ENCODE data around the gene PLEKHA6.

The PLEKHA6 gene

DNA sequence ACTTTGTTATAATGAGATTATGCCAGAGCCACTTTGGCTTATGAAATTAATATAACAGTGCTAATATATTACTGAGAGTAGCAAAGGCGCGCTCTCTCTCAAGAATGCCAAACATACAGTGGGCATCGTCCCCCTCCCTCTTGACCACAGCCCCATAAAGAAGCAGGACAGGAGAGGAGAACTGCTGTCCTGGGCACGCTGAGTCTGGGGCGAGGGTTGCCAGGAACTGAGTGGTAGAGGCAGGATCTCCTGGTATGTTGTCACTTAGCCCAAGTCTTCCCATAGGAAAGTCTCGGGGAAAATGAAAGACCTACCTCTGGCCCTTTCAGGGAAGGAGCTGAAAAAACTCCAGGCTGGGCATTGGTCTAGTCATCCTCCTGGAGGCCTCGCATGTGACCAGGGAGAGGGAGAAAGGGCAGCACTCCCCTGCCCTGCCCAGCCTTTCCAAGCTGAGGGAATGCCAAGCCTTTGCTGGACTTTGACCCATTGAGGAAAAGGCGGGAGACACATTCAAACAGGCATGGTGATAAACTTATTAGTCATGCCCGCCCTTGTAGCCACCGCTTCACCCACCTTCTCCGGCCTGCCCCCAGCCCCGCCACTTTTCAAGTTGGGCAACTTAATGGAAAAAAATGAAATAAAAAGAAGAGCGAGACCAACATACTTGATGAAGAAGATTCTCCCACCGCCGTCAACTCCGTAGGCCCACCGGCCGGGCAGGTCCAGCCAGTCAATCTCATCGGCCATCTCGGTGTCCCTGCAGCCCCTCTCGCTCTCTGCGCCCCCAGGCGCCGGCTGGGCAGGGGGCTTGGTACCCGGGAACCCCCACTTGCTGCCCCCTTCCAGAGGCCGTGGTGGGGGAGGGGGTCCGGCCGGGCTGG is 17.4 kb upstream of the PLEKHA6 start:
- no peak for DNase-seq (ENCODE audit: low spot score)
- no peak overlapping the region for H3K27ac ChIP-seq
- TF ChIP-seq, protein P1, sequence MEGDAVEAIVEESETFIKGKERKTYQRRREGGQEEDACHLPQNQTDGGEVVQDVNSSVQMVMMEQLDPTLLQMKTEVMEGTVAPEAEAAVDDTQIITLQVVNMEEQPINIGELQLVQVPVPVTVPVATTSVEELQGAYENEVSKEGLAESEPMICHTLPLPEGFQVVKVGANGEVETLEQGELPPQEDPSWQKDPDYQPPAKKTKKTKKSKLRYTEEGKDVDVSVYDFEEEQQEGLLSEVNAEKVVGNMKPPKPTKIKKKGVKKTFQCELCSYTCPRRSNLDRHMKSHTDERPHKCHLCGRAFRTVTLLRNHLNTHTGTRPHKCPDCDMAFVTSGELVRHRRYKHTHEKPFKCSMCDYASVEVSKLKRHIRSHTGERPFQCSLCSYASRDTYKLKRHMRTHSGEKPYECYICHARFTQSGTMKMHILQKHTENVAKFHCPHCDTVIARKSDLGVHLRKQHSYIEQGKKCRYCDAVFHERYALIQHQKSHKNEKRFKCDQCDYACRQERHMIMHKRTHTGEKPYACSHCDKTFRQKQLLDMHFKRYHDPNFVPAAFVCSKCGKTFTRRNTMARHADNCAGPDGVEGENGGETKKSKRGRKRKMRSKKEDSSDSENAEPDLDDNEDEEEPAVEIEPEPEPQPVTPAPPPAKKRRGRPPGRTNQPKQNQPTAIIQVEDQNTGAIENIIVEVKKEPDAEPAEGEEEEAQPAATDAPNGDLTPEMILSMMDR (conservative IDR thresholded peaks at IDR 0.05; ENCODE audit: low read depth): no peak
- ChIA-PET CTCF (interaction anchor here (0.6 to 6.4 kb wide), 12 partner anchors 10 to 506 kb away, joined by 3 to 40 read pairs (median 5); partner anchors contain the start of genes GOLT1A and PIK3C2B), POLR2A (ENCODE audit: low non-redundant PET) (interaction anchor here (1.0 kb wide), 1 partner anchor 117 kb away, joined by 3 read pairs; the partner anchor contains the start of gene PIK3C2B)

DNA sequence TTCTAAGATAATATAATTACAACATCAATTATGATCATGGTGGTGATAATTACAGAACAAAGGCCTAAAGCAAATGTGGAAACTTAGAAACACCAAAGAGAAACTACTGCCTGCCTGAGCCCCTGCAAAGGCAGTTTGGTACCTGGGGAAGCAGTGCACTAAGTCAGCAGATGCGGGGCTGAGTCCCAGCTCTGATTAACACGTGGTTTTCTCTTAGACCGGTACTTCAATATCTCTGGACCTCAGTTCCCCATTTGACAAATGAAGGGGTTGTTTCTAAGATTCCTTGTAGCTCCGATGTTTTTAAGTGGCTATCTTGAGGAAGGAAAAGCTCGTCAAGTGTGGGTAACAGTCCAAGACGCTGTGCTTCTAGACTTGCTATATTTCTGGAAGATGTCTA is 16.7 kb upstream of the PLEKHA6 start:
- H3K27ac ChIP-seq: no peak overlapping the region
- POLR2A ChIA-PET (ENCODE audit: low non-redundant PET): no interaction called here

DNA sequence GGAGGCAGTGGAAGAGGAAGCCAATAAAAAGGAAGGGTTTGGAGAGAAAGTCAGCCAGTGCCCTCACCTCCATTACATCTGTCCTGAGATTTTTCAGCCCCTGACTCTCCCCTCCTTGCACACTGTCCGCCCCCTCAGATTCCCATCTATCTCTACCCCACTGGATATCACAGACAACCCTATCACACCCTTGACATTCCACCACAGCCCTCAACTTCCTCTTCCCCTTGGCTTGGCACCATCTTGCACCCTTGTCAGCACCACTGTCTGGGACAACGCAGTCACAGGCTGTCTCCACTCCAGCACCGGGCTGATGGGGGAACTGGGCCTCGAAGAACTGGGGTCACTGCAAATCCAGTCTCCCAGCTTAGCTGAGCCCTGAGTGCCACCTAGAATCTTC is 14.2 kb upstream of the PLEKHA6 start:
- POLR2A ChIA-PET (ENCODE audit: low non-redundant PET): no interaction called here
- CTCF ChIA-PET: interaction anchor here (0.6 to 2.4 kb wide), 8 partner anchors 10 to 243 kb away, joined by 3 to 6 read pairs (median 3); no protein-coding TSS in a partner anchor
- H3K27ac ChIP-seq: no peak overlapping the region
- TF ChIP-seq, protein P1 (conservative IDR thresholded peaks at IDR 0.05; ENCODE audit: low read depth): no peak
- DNase-seq (ENCODE audit: low spot score): no peak

More for the DNA sequence above, 16.7 kb upstream of the PLEKHA6 start:
- CTCF ChIA-PET: interaction anchor here (0.7 to 6.4 kb wide), 5 partner anchors 10 to 169 kb away, joined by 3 to 40 read pairs (median 5); partner anchors contain the start of gene GOLT1A
- TF ChIP-seq, protein P1 (conservative IDR thresholded peaks at IDR 0.05; ENCODE audit: low read depth): no peak
- DNase-seq (ENCODE audit: low spot score): no peak

DNA sequence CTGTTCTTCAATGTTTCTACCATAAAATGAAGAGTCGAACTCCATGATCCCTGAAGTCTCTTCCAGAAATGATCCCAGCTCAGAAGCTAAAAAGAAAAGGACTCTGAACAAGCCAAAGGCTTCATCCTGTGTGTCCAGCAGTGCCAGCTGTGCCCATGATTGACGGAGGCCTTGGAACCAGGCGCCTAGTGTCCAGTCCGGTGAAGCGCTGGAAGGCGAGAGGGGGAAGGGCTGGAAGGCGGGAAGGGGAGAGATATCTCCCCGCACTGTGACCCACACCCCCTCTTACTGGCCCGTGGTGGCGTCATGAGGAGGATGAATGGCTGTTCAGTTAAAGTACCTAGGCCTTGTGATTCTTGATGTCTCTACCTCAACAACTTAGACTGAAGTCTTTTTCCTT is 10.4 kb upstream of the PLEKHA6 start:
- ChIA-PET CTCF (interaction anchor here (0.6 to 2.3 kb wide), 9 partner anchors 28 to 459 kb away, joined by 3 to 11 read pairs (median 3); no protein-coding TSS in a partner anchor), POLR2A (ENCODE audit: low non-redundant PET) (no interaction called here)
- H3K27ac ChIP-seq: no peak overlapping the region
- DNase-seq (ENCODE audit: low spot score): no peak
- TF ChIP-seq, protein P1 (conservative IDR thresholded peaks at IDR 0.05; ENCODE audit: low read depth): no peak

DNA sequence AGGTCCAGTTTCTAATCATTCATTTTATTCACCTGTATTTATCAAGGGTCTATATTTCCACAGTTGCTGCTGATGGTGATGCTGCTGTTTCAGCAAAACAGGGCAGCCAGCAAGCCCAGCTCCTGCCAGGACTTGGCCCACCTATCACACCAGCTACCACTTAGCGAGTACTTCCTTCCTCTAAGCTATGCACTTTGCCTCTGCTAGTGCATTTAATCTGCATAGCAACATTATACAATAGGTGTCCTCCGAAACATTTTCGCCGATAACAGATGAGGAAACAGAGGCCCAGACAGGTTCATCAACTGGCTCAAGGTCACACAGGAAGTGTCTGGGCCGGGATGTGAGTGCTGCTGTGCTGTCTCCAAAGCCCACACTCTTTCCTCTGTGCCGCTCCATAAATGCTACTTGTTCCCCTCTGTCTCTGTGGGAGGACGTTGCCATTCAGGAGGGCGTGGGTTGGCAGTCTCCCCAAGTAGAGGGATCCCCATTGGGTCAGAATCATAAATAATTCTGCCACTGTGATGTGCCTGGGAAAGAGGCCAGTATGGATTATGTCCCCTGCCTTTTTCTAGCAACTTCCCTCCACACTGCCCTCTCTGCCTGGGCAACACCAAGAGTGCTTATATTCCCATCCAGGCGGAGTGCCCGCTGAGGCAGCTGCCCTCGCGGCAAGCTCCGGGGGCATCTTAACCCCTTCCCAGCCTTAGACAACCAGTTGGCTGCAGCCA is 9.4 kb upstream of the PLEKHA6 start:
- DNase-seq (ENCODE audit: low spot score): no peak
- no peak overlapping the region for H3K27ac ChIP-seq
- CTCF ChIA-PET: interaction anchor here (0.7 to 2.3 kb wide), 9 partner anchors 30 to 778 kb away, joined by 3 to 11 read pairs (median 3); partner anchors contain the start of gene GOLT1A
- TF ChIP-seq, protein P1 (conservative IDR thresholded peaks at IDR 0.05; ENCODE audit: low read depth): no peak
- POLR2A ChIA-PET (ENCODE audit: low non-redundant PET): no interaction called here

DNA sequence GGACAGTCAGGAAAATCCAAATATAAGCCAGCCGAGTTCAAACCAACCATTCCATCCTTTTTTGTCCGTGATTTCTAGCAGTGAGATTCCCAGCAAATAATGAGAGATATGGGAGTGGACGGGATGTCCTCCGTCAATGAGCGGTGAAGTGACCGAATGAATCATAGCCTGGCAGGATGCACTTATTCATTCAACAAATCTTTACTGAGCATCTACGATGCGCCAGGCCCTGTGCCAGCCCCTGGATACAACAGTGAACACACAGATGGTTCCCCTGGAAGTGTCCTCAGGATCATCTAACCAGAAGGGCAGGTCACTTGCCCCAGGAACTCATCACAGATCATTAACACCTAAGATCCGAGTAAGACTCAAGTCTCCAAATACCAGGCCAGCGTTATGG is 8.2 kb upstream of the PLEKHA6 start:
- DNase-seq (ENCODE audit: low spot score): no peak
- CTCF ChIA-PET: interaction anchor here (0.5 to 2.3 kb wide), 6 partner anchors 60 to 503 kb away, joined by 3 to 8 read pairs (median 4); no protein-coding TSS in a partner anchor
- TF ChIP-seq, protein P1 (conservative IDR thresholded peaks at IDR 0.05; ENCODE audit: low read depth): no peak
- POLR2A ChIA-PET (ENCODE audit: low non-redundant PET): no interaction called here
- H3K27ac ChIP-seq: no peak overlapping the region
